Activated CD8-positive, alpha-beta memory T cell treated with anti-CD3 and anti-CD28 coated beads, Interleukin-2, amount 50 U/mL, for 1 hour (primary cell): Measurements from ENCODE around the gene ZFP92.

Experiments
- DNase-seq: peaks from one replicate; pipeline ENCODE4 v3.0.0-alpha.2; 2020; ENCODE audit errors: extremely low read depth

ZFP92 gene

GRCh38 chrX:153456161-153456560 lies 44.9 kb downstream of the ZFP92 start:
- DNase-seq: no peak

GRCh38 chrX:153456704-153457103 lies 45.4 kb downstream of the ZFP92 start:
- DNase-seq: no peak

- no peak for DNase-seq
Observed at GRCh38 chrX:153457136-153457825, 46.0 kb downstream of the ZFP92 start.

GRCh38 chrX:153457827-153458466 lies 46.7 kb downstream of the ZFP92 start:
- DNase-seq: no peak

GRCh38 chrX:153458476-153458875 lies 47.2 kb downstream of the ZFP92 start:
- DNase-seq: no peak

- no peak for DNase-seq
Observed at GRCh38 chrX:153459986-153460385, 48.7 kb downstream of the ZFP92 start.

- DNase-seq: no peak
Observed at GRCh38 chrX:153460826-153461225, 49.6 kb downstream of the ZFP92 start.
